Umbilical cord (tissue), 2 donors: Measurements from ENCODE around the gene NADSYN1. TPM values are rescaled to one million over a fixed set of nuclear protein-coding genes. Genes with fewer than 3 reads are reported as not detected.
"Not testable (repeated sequence)": the region's sequence is repeated elsewhere in the genome, so short reads cannot be mapped to it uniquely, and the experiment has no call there.

Experiments used
- DNase-seq: peaks from one replicate; pipeline ENCODE4 v3.0.0-alpha.2; 2015; ENCODE audit warnings: low spot score
- total RNA-seq: library from RNA; depleted of rRNA; stranded (reverse); fragments of >200 nt; gene quantifications from one replicate; pipeline ENCODE4 v1.2.3, GENCODE V29; 2014; ENCODE audit warnings: low replicate concordance; ENCODE audit not compliant: insufficient read depth

NADSYN1 gene
- total RNA-seq, 1 donor from 2014 or later, result 92.9 TPM

DNA sequence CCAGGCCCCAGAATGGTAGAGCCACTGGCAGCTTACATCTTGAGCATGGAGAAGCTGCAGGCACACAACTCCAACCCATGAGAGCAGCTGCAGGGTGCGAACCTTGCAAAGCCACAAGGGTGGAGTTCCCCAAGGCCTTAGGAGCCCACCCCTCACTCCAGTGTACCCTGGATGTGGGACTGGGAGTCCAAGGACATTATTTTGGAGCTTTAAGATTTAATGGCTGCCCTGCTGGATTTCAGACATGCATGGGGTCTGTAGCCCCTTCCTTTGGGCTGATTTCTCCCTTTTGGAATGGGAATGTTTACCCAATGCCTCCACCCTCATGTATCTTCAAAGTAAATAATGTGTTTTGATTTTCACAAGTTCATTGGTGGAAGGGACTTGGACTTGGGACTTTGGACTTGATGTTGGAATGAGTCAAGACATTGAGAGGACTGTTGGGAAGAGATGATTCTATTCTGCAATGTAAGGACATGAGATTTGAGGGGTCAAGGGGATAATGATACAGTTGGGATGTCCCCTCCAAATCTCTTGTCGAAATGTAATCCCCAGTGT is 73.0 kb downstream of the NADSYN1 start:
- no peak for DNase-seq

DNA sequence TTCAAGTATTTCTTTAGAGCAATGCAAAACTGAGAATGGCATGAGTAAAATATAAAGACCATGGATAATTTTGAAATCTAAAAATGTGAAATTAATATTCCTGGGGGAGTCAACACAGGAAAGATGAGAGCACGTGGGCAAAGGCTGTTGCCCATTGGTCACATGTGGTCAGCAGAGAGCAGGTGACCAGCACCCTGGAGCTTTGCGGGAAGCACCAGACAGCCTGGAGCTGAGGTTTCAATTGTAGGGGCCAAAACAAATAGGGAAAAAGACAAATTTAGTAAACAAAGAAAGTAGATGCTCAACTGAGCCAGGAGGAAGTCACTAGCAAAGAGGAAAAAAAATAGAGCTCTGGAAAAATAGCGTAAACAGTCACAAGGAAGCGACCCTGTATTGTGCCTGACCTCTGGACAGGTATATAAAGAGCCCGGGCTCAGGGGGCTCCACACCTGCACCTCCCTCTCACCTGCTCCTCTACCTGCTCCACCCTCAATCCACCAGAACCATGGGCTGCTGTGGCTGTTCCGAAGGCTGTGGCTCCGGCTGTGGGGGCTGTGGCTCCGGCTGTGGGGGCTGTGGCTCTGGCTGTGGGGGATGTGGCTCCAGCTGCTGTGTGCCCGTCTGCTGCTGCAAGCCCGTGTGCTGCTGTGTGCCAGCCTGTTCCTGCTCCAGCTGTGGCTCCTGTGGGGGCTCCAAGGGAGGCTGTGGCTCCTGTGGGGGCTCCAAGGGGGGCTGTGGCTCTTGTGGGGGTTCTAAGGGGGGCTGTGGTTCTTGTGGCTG is 74.0 kb downstream of the NADSYN1 start, which contains the start of gene KRTAP5-7:
KRTAP5-7 (plus strand) TSS at position 472 of the 780 bp plus-strand sequence; CDS start at position 506, 34 bp downstream.
- not testable (repeated sequence) for DNase-seq

DNA sequence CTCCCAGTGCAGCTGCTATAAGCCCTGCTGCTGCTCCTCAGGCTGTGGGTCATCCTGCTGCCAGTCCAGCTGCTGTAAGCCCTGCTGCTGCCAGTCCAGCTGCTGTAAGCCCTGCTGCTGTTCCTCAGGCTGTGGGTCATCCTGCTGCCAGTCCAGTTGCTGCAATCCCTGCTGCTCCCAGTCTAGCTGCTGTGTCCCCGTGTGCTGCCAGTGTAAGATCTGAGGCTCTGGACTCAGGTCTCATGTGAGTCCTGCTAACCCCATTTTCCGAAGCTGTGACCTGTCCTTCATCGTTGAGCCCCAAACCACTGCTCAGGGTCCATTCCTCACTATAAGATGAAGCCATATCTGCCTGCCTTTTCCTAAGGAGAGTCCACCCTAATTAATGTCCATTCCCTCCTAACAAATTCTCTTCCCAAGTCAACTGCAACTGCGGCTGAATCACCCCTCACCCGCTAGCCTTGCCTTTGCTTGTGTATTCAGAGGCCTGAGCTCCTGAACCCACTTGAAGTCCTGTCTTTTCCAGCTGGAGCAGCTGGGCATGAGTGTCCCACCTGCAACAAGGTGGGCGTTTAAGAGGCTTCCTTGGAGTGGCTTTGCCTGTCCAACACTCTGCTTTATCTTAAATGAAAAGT is 74.7 kb downstream of the NADSYN1 start:
- DNase-seq, result no peak

DNA sequence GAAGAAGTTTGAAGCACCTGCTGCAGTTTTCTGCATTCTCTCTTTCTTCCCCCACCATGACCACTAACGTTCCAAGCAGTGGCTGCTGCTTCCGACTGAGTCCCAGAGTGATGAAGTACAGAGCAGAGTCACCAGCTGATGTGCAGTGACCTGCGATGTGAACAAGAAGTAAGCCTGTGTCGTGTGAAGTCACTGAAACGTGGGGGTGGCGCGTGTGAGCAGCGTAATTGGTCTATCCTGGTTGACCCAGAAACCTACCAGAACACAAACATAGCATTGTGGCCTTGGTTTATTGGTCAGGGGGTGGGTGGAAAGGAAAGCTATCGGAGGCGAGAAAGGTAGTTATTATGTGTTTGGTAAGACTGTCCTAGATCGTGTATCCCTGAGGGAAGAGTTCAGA is 77.6 kb downstream of the NADSYN1 start:
- DNase-seq, result no peak

DNA sequence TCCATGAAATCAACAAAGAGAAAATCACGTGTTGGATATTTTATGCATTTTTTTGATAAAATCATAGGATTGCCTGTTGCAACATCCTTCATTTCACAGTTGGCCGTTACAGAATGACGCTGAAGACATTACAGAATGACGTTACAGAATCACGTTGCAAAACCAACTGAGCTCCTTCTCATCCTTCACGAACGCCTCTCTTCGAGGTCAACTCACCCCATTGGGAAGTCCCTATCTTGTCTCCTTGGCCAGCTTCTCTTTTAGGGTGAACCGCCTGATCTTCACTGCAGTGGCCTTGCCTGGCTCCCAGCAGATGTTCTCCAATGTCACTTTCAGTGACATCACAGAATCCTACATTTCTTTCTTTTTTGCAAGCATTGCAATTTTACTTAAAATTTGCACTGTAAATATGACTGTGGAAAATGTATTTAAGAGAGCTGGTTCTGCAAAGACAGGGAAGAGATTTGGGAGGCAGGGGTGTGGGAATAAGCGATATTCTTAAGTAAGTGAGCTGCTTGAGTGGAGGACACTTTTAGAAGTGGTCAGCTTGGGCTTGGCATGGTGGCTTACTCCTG is 79.1 kb downstream of the NADSYN1 start:
- no peak for DNase-seq

DNA sequence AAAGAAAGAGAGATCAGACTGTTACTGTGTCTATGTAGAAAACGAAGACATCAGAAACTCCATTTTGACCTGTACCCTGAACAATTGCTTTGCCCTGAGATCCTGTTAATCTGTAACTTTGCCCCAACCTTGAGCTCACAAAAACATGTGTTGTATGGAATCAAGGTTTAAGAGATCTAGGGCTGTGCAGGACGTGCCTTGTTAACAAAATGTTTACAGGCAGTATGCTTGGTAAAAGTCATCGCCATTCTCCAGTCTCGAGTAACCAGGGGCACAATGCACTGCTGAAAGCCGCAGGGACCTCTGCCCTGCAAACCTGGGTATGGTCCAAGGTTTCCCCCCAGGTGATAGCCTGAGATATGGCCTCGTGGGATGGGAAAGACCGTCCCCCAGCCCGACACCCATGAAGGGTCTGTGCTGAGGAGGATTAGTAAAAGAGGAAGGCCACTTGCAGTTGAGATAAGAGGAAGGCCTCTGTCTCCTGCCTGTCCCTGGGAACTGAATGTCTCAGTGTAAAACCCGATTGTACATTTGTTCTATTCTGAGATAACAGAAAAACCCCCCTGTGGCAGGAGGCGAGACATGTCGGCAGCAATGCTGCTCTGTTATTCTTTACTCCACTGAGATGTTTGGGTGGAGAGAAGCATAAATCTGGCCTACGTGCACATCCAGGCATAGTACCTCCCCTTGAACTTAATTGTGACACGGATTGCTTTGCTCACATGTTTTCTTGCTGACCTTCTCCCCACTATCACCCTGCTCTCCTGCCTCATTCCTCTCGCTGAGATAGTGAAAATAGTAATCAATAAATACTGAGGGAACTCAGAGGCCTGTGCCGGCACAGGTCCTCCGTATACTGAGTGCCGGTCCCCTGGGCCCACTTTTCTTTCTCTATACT is 82.0 kb downstream of the NADSYN1 start:
- DNase-seq, result peak; percentile 11

DNA sequence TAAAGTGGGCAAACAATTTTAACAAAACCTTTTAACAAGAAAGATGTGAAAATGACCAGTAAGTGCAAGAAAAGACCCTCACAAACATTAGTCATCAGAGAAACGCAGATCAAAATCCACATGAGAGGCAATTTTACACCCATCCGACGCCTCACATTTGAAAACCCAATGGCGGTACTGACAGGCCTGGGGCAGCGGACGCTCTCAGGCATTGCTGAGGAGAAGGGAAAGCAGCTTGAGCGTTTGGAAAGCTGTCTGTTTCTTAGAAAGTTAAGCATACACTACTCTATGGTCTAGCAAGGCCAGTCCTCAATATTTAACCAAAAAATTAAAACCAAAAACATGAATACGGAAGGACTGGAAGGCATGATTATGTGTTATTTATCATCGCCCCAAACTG is 82.8 kb downstream of the NADSYN1 start:
- no peak for DNase-seq

DNA sequence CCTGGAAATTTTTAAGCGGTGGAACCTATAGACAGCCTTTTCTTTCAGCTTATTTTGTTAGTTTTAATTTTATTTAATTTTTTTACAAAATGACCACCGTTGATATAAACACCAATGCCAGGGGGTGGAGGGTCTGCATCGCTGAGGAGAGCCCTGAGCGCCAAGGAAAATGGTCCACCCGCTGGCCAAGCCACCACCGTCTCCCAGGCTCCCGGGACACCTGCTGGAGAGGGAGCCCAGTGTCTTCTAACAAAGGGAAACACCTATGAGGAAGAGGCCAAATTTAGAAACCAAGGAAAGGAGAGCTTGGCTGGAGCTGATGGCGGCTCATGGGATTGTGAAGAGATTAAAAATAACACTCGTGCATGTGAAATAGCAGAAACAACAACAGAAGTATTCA is 84.5 kb downstream of the NADSYN1 start:
- DNase-seq, result no peak

DNA sequence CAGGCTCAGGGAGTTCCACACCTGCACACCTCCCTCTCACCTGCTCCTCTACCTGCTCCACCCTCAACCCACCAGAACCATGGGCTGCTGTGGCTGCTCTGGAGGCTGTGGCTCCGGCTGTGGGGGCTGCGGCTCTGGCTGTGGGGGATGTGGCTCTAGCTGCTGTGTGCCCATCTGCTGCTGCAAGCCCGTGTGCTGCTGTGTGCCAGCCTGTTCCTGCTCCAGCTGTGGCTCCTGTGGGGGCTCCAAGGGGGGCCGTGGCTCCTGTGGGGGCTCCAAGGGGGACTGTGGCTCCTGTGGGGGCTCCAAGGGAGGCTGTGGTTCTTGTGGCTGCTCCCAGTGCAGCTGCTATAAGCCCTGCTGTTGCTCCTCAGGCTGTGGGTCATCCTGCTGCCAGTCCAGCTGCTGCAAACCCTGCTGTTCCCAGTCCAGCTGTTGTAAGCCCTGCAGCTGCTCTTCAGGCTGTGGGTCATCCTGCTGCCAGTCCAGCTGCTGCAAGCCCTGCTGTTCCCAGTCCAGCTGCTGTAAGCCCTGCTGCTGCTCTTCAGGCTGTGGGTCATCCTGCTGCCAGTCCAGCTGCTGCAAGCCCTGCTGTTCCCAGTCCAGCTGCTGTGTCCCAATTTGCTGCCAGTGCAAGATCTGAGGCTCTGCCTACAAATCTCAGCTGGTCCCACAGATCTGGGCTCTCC is 85.1 kb downstream of the NADSYN1 start, which contains the start of gene KRTAP5-8:
KRTAP5-8 (plus strand) TSS at position 49 of the 689 bp plus-strand sequence; CDS start at position 80, 31 bp downstream.
- DNase-seq, result peak; percentile 5

DNA sequence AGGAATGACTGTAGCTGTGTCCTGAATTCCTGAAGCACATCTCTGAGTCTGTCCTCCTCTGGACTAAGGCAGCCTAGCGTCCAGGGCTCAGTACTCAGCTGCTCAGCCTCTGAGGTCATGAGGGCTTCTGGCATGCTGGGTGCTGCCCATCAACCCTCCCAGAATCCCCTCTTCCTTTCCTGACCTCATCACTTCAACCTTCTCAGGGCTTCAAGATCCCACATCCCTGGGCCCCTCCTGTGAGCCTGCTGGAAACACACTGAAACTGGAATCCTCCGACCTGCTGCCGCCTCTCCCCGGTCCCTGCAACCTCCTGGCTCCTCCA is 85.6 kb downstream of the NADSYN1 start:
- DNase-seq, result peak; percentile 49

DNA sequence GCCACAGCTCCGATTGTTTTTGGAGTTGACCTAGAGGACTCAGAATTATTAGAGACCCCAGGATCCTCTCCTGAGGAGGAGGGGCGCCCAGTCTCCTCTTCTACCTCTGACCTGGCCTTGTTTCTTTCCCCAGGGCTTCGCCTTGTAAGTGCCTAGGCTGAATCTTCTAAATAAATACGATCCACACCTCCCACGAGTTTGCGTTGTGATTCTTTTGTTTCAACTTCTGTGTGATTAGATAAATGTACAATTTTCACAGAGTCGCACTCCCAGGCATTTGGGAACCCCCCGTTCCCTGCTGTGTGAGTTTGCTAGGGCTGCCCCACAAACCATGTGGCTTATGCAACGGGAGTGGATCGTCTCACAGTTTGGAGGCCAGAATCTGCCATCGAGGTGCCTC is 86.0 kb downstream of the NADSYN1 start:
- no peak for DNase-seq

DNA sequence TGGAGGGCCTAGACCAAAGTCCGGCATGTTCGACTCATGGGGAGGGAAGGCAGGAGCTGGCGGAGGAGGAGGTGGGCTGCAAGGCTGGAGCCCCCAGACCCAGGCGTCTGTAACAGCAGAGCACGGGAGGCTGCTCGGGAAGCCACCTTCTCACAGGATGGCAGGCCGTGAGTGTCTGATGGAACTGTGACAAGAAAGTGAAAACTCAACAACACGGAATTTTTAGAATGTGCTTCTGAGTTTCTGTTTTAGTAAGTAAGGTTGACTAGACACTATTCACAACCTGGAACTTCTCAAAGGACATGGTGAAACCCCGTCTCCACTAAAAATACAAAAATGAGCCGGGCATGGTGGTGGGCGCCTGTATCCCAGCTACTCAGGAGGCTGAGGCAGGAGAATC is 87.0 kb downstream of the NADSYN1 start:
- not testable (repeated sequence) for DNase-seq

DNA sequence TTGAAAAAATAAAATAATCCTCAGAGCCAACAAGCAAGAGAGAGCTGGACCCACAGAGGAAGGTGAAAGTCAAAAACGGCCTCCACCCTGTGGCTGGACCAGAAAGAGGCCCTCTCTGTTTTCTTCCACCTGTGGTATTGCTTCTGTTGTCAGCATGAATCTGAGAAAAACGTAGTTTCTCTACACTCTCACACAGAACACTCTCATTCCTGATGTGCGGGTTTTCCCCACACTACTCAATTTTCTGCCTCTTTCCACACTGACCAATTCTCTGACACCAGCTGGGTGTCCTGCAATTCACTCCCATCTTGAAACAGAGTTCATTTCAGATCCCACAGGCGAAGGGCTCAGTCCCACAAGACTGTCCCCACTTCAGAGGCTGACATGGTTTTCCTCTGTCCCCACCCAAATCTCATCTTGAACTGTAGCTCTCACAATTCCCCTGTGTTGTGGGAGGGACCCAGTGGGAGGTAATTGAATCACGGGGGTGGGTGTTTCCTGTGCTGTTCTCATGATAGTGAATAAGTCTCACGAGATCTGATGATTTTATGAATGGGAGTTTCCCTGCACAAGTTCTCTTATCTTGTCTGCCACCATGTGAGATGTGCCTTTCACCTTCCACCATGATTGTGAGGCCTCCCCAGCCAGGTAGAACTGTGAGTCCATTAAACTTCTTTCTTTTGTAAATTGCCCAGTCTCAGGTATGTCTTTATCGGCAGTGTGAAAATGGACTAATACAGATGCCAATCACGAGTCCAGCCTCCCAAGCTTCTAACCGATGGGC is 87.7 kb downstream of the NADSYN1 start:
- DNase-seq, result not testable (repeated sequence)

DNA sequence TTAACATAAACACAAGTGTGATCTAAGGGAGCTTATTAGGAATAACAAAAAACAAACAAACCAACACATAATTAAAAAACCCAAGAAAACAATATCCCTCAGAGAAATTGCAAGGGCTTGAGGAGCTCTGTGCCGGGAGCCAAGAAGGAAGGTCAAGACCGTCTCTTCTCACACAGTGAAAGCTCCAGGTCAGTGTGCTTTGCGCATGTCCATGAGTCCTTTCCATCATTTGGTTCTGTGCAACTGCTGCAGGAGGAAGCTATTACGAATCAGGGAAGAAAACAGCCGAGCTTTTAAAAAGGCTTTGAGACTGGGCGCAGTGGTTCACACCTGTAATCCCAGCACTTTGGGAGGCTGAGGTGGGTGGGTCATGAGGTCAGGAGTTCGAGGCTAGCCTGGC is 89.4 kb downstream of the NADSYN1 start:
- no peak for DNase-seq

DNA sequence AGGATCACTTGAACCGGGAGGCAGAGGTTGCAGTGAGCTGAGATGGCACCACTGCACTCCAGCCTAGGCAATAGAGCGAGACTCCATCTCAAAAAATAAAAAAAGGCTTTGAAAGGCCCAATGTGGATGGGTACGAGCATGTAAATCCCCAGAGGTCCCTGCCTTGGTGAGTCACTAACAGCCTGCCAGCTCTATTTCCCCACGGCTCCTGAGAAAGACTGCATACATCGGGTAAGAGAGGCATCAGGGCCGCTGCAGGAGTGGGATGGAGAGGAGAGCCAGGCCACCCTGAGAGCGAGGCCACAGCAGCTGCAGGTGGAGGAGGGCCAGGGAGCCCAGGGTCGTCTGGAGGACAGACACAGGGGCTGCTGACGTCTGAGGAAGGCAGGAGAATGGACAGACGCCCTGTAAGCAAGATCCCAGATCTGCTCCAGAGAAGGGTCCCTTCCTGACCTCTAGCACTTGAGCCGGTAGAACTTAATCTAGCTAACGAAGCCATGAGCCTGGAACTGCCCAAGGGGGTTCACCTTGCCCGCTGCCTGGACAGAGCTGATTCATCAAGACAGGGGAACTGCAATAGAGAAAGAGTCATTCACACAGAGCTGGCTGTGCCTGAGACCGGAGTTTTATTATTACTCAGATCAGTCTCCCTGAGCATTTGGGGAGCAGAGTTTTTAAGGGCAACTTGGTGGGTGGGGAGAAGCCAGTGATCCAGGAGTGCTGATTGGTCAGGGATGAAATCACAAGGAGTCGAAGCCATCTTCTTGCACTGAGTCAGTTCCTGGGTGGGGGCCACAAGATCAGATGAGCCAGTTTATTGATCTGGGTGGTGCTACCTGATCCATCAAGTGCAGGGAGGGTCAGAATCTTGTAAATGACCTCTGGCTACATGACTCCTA is 90.1 kb downstream of the NADSYN1 start:
- no peak for DNase-seq

DNA sequence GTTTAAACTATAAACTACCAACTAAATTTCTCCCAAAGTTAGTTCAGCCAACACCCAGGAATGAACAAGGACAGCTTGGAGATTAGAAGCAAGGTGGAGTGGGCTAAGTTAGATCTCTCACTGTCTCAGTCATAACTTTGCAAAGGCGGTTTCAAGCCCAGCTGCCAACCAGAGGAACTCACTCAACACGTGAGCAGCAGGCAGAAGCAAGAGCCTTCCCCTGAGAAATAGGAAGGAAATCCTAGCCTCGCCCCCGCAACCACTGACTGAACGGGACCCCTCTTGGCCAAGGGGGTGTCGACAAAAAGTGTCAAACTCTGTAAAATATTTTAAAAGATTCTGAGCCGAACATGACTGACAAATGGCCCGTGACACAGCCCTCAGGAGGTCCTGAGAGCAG is 90.9 kb downstream of the NADSYN1 start:
- DNase-seq, result no peak

DNA sequence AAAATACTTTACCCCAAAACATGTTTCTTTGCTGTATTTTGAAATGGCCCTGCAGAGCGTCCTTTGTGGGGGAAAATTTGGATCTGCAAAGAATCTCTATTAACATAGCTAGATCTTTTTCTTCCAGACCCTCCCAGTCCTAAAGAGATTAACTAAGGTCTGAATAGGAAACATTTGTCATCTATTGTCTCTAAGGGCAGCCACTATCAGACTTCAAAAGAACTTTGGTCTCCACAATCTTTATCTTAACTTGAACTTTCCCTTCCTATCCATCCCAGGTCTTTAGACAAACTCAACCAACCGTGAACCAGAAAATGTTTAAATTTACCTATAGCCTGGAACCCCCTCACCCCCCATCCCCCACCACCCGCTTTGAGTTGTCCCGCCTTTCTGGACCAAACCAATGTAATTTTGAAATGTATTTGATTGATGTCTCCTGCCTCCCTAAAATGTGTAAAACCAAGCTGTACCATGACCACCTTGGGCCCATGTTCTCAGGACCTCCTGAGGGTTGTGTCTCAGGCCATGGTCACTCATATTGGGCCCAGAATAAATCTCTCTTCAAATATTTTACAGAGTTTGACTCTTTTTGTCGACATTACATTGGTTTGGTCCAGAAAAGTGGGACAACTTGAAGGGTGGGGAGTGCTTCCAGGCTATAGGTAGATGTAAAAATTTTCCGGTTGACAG is 91.7 kb downstream of the NADSYN1 start:
- DNase-seq, result no peak

DNA sequence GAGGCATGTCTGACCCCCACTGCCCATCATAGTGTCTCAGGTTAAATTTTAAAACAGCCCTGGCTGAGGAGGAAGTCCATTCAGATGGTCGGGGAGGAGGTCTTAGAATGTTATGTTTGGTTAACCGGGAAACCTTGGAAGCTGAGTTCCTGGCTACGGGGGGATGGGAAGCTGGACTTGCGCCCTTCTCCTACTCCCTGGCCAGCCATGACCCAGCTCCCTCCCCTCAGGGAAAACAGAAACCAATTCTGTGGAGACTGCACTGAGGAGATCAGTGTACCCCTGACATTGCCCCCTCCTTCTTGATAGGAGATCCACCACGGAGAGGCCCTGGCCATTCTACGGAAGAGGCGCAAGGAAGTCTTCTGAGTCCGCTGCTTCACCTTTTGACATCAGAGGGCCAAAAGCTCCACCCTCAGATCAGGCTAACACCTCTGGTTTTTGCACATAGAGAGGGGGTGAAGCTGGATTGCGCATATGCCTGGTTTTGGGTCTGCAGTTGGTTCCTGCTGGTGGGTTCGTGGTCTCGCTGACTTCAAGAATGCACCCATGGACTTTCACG is 92.5 kb downstream of the NADSYN1 start:
- no peak for DNase-seq
